Measurements from ENCODE around the gene CFAP68.

The CFAP68 gene, protein sequence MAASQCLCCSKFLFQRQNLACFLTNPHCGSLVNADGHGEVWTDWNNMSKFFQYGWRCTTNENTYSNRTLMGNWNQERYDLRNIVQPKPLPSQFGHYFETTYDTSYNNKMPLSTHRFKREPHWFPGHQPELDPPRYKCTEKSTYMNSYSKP

DNA sequence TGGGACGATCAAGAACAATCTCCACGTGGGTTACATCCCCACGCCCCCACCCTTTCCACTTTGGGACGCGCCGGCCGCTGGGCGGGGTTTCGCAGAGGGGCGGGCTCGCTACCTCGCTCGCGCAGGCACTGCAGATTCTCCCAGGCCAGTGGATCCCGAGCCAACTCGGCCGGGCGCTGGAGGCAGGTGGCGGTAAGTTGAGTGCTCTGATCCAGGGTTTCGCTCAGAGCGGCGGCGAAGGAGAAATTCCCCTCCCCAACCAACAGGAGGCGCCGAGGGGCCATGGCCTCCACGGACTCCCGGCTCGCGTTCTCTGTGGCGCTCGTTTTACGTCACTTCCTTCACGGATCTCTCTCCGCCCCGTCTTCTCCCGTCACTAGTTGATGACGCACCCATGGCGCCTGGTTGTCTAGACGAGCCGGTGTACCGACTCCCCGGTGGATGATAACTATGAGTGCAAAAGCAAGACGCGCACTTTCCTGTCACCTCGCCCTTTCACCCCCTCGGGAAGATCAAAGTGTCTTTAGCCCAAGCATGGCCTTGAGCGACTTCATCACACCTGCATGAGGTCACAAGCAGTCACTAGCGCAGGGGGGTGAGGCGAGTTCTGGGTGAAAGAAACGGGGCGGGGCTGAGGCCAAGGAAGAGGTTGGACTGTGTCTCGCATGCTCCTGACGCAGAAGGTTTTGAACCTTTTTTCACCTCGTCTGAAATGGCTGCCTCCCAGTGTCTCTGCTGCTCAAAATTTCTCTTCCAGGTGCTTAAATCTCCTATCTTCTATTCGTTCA, at the start of gene CFAP68, which contains the start of gene FDXACB1:
Gene CFAP68, plus strand, starts transcription at position 693 of the 788 bp plus-strand sequence. Its CDS starts 20 bp downstream, at position 713.
Gene FDXACB1, minus strand, starts transcription at position 317 of the 788 bp plus-strand sequence. Its CDS starts 33 bp downstream, at position 284.
- in situ Hi-C loops (cut with MboI; ENCODE audit: low sequenced_read_pairs) = no loop called here

DNA sequence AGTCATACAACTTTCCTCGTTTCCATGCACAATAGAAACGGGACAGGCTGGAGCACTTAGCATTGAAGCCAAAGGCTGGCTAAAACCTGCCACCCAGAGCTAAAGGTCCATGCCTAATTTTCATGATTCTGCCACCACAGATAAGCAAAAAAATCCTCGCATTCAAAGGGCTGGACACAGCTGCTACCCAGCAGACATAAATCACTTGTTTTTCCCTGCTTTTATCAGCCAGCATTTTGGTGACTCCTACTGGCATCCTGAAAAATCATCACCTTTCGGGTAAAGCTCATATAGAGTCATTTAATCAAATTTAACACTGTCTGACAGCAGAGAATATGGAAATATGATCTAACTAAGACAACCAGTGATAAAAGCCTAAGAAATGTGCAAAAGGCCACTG, 45.8 kb upstream of the CFAP68 start:
- in situ Hi-C loops (cut with MboI; ENCODE audit: low sequenced_read_pairs) = no loop called here

GRCh38 chr11:111834432-111835163, 44.7 kb upstream of the CFAP68 start:
- in situ Hi-C loops (cut with MboI; ENCODE audit: low sequenced_read_pairs) = no loop called here

- in situ Hi-C loops (cut with MboI; ENCODE audit: low sequenced_read_pairs) = no loop called here
Measured at GRCh38 chr11:111835665-111836064, 43.7 kb upstream of the CFAP68 start.

- in situ Hi-C loops (cut with MboI; ENCODE audit: low sequenced_read_pairs) = no loop called here
Measured at GRCh38 chr11:111836162-111836561, 43.2 kb upstream of the CFAP68 start.

- in situ Hi-C loops (cut with MboI; ENCODE audit: low sequenced_read_pairs) = no loop called here
Measured at GRCh38 chr11:111836721-111837120, 42.6 kb upstream of the CFAP68 start.

GRCh38 chr11:111837366-111837891, 41.9 kb upstream of the CFAP68 start:
- in situ Hi-C loops (cut with MboI; ENCODE audit: low sequenced_read_pairs) = no loop called here

- in situ Hi-C loops (cut with MboI; ENCODE audit: low sequenced_read_pairs) = no loop called here
Measured at GRCh38 chr11:111838054-111838453, 41.3 kb upstream of the CFAP68 start.

GRCh38 chr11:111840143-111840542, 39.2 kb upstream of the CFAP68 start:
- in situ Hi-C loops (cut with MboI; ENCODE audit: low sequenced_read_pairs) = no loop called here

- in situ Hi-C loops (cut with MboI; ENCODE audit: low sequenced_read_pairs) = no loop called here
Measured at GRCh38 chr11:111841370-111842053, 37.8 kb upstream of the CFAP68 start.

DNA sequence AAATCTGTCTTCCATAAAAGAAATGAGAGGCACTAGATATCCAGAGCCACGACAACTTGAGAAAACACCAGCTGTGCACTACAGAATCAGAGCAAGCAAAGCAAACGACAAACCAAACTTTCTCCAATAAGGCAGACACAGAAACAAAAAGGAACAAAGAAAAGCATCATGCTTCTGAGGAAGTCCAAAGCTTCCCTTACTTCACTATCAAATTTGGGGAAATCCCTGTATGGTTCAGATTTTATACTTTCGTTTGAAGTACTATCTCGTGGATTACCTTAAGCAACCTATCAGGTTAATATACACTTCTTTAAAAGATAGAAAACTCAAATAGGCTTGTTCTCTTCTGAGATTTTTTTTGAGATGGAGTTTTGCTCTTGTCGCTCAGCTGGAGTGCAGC, 35.7 kb upstream of the CFAP68 start:
- in situ Hi-C loops (cut with MboI; ENCODE audit: low sequenced_read_pairs) = no loop called here

GRCh38 chr11:111845276-111846028, 33.9 kb upstream of the CFAP68 start:
- in situ Hi-C loops (cut with MboI; ENCODE audit: low sequenced_read_pairs) = no loop called here

GRCh38 chr11:111846063-111846462, 33.3 kb upstream of the CFAP68 start:
- in situ Hi-C loops (cut with MboI; ENCODE audit: low sequenced_read_pairs) = no loop called here

DNA sequence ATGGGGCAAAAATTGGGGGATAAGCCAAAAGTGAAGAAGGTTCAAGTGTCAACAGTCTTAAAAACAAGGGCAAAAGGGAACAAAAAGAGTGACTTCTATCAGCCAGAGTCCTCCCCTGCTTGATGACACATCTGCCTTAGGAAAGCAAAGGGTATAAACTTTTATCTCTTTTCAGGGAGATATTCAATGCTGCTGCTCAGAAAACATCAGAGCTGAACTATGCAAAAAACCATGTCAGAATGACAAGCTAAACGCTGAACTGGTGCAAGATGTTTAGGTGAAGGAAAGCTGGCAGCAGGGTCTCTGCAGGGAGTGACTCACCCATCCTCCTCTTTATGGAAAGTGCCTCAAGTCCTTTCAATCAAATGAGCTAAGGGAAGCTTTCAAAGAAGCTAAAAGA, 32.7 kb upstream of the CFAP68 start:
- in situ Hi-C loops (cut with MboI; ENCODE audit: low sequenced_read_pairs) = no loop called here

- in situ Hi-C loops (cut with MboI; ENCODE audit: low sequenced_read_pairs) = no loop called here
Measured at GRCh38 chr11:111849631-111850030, 29.7 kb upstream of the CFAP68 start.

DNA sequence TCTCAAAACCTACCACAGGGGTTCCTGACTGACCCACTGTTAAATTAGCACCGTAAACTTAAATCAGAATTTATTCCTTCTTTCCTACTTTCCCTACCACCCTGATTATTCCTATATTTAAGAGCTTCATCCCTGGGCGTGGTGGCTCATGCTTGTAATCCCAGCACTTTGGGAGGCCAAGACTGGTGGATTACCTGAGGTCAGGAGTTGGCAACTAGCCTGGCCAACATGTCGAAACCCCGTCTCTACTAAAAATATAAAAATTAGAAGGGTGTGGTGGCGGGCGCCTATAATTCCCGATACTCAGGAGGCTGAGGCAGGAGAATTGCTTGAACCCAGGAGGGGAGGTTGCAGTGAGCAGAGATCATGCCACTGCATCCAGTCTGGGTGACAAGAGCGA, 28.3 kb upstream of the CFAP68 start:
- in situ Hi-C loops (cut with MboI; ENCODE audit: low sequenced_read_pairs) = no loop called here

GRCh38 chr11:111851636-111852035, 27.7 kb upstream of the CFAP68 start:
- in situ Hi-C loops (cut with MboI; ENCODE audit: low sequenced_read_pairs) = no loop called here

GRCh38 chr11:111852103-111852502, 27.2 kb upstream of the CFAP68 start:
- in situ Hi-C loops (cut with MboI; ENCODE audit: low sequenced_read_pairs) = no loop called here

GRCh38 chr11:111855506-111855905, 23.8 kb upstream of the CFAP68 start:
- in situ Hi-C loops (cut with MboI; ENCODE audit: low sequenced_read_pairs) = no loop called here

DNA sequence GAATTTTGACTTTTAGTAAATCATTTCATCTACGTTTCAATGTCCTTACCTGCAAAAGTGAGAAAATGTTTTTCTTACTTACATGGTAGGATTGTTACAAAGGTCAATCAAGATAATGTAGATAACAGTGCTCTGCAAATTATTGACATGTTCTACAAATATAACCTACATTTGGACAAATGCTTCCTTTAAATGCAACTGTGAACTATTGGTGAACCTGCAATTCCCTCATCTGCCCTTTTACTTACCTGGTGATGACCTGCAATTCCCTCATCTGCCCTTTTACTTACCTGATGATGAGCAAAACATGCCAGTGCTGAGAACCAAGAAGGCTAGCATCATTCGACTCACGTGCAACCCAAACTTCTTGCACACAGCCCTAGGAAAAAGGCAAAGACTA, 19.1 kb upstream of the CFAP68 start:
- in situ Hi-C loops (cut with MboI; ENCODE audit: low sequenced_read_pairs) = no loop called here

All from HL-60/S4 (cell line).